GM12865 (cell line): ENCODE measurements around the gene GNB2.

Experiments used
- DNase-seq: peaks from one replicate; pipeline ENCODE4 v3.0.0; 2010; ENCODE audit warnings: low read depth
- H3K4me3 ChIP-seq: 2 replicates; pipeline ENCODE4 v1.5.1; 2011; ENCODE audit warnings: mild to moderate bottlenecking, low read depth, low read length, control low read depth
- TF ChIP-seq, protein P1 (sequence below): IDR thresholded peaks from 2 replicates; pipeline ENCODE4 v1.5.1; 2011; ENCODE audit warnings: low read length, control low read depth, low read depth, inconsistent platforms; ENCODE audit not compliant: insufficient read depth; ENCODE audit errors: missing control alignments

GNB2 gene

DNA sequence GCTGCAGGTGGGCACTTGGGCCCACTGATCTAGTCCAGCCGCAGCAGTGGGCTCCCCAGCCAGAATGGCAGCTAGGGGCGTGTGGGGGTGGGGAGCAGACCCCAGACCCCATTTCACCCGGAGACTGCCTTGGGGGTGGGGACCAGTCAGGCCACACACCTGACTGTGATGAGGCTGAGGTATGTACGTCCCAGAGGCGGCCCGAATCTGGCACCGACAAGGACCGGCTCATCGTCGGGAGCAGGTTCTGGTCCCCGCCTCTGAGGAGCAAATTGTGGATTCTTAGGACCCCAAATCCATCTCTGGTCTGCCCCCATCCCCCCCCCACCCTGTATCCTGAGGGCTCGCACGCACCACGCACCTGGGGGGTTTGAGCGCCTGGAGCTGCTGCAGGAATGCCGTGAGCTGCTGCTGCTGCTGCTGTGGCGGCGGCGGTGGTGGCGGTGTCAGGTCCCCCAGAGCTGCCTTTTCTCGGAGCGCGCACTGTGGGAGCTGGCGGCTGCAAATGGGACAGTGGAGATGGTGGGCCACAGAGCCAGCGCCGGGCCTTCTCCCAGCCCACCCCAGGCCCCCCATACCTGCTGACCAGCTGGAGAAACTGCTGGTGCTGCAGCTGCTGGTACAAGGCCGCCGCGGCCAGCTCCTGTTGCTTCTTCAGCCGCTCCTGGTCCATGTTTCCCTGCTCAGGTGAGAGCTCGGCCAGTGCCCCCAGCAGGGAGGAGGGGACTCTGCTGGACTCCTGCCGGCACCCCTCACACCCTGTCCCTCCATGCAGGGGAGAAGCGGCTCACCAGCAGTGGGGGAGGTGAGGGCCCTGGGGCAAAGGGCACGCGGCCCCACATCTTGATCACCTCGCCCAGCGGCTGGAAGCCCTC lies 10.4 kb downstream of the GNB2 start:
- DNase-seq, result no peak
- H3K4me3 ChIP-seq, result no peak overlapping the region
- TF ChIP-seq, protein P1, sequence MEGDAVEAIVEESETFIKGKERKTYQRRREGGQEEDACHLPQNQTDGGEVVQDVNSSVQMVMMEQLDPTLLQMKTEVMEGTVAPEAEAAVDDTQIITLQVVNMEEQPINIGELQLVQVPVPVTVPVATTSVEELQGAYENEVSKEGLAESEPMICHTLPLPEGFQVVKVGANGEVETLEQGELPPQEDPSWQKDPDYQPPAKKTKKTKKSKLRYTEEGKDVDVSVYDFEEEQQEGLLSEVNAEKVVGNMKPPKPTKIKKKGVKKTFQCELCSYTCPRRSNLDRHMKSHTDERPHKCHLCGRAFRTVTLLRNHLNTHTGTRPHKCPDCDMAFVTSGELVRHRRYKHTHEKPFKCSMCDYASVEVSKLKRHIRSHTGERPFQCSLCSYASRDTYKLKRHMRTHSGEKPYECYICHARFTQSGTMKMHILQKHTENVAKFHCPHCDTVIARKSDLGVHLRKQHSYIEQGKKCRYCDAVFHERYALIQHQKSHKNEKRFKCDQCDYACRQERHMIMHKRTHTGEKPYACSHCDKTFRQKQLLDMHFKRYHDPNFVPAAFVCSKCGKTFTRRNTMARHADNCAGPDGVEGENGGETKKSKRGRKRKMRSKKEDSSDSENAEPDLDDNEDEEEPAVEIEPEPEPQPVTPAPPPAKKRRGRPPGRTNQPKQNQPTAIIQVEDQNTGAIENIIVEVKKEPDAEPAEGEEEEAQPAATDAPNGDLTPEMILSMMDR, result no peak

DNA sequence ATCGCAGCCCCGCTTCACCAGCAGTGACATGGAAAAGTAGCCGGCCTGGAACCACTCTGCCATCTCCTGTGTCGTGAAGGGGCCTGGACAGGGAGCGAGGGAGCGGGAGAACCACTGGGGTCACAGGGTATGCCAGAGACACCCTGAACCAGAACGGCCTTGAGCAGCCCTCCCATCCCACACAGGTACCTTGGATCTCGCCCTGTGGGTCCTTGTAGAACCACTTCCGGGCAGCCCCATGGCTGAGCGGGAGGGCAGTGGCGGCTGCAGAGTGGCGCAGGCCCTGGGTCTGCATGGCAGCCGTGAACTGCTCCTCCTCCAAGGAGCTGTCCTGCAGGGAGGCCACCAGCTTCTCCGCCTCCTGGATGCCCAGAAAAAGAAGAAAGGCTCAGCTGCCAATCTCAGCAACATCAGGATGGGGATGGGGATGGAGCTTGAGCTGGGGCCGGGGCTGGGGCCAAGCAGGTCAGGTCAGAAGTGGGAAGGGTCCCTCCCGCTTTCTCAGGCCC lies 11.0 kb downstream of the GNB2 start:
- H3K4me3 ChIP-seq, result no peak overlapping the region
- TF ChIP-seq, protein P1, result no peak
- DNase-seq, result no peak

DNA sequence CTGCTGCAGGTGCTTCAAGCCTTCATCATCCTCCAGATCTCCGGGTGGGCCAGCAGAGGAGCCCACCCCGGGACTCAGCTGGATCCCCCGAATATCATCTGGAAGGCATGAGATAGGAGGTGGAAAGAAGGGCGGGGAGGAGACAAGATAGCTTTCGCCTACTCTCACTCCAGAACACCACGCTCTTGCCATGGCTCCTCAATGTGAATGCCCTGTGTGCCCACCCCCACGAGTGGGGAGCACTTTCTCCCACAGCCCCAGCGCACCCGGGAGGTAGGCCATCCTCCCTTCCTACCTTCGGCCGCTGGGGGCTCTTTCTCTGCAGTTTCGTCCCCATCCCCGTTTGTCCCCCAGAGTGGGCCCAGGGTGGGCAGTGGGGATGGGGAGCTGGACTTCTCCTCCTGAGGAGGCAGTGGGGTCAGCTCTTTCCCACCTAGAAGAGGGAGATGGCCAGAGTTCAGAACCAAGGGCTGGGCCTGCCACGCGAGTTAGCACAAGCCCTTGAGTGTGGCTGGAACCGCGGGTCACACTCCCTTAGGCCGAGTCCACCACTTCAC lies 11.6 kb downstream of the GNB2 start:
- no peak for DNase-seq
- TF ChIP-seq, protein P1, result no peak
- H3K4me3 ChIP-seq, result no peak overlapping the region

DNA sequence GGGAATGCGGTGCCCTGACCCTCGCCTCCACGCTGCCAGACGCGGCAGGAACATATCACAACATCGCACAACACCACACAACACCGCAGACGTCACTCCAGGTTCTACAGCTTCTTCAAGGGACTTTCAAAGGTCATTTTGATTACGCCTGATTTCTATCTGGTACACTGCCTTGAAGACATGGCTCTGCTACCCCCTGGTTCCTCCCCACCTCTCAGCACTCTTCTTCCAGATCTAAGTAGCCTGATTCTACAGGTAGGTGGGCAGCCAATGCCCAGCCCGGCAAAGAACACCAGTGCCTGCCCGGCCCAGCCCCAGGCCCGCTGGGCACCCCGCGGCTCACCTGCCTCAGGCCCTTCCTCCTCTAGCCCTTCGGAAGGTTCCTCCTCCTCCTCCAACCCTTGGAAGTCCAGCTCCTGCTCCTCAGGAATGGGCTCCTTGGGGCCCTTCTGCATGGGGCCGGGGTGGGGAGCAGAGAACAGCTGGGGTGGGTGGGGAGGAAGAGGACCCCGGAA lies 12.1 kb downstream of the GNB2 start:
- no peak overlapping the region for H3K4me3 ChIP-seq
- TF ChIP-seq, protein P1, result no peak
- no peak for DNase-seq

DNA sequence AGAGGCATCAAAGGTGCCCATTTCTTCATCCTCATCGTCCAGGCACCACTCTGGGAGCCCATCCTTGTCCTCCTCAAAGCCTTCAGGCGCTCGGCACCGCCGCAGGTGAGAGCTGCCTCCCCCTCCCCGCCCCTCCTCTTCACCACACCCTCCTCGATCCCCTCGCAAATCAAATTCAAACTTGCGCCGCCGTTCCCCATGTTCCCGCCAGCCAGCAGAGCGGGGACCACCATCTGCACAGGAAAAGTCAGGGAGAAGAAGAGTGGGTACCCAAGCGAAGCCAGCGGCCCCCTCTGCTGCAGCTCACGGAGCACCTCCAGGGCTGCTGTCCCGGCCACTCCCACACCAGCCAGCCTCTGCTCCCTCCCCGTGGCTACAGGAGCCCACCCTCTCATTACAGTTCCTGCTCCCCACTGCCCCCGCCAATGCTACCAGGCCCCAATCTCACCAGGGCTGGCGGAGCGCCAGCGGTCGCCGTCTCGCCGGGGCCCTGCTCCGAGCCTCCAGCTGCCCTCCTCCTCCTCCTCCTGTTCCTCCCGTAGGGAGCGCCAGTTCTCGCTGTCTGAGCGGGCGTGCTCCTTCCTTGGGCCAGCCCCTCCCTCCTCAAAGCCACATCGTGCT lies 12.8 kb downstream of the GNB2 start:
- no peak for DNase-seq
- TF ChIP-seq, protein P1, result no peak
- H3K4me3 ChIP-seq, result no peak overlapping the region

DNA sequence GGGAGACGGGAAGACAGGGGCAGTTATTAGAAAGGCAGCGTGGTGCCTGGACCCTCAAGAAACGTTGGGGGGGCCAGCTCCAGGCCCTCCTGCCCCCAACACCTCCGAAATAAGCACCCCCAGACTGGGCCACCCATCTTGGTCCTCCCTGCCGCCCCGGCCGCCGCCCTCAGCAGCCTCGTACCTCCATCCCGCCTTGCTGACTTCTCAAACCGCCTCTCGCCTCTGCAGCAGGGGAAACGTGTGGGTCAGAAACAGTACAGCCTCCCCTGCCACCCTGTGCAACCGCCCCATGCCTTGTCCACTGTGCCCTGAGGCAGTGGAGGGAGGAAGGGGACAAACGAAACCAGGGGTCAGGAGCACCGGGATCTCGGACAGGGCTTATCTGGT lies 13.3 kb downstream of the GNB2 start:
- no peak overlapping the region for H3K4me3 ChIP-seq
- no peak for DNase-seq
- TF ChIP-seq, protein P1, result no peak
